Frontal cortex (tissue), 4 donors: ENCODE results near the gene RAB7B. TPM values are rescaled to one million over a fixed set of nuclear protein-coding genes. Genes with fewer than 3 reads are reported as not detected.
"Not testable (repeated sequence)": the region's sequence is repeated elsewhere in the genome, so short reads cannot be mapped to it uniquely, and the experiment has no call there.

Experiments used
- DNase-seq, 2 donors: peaks; one replicate each; pipeline ENCODE4 v3.0.0; 2012; ENCODE audit warnings: low spot score in 2 of 2
- FAIRE-seq: peaks from 2 replicates; lab custom pipeline; 2012; peaks lifted over from hg19 to GRCh38; lab: Jason Lieb, UNC
- total RNA-seq: library from RNA; depleted of rRNA; stranded (reverse); fragments of >200 nt; gene quantifications from one replicate; pipeline ENCODE4 v1.2.3, GENCODE V29; 2014
- donor health status: control.
- donor health status: control.
- donor health status: control.

The RAB7B gene
- total RNA-seq: under 0.01 TPM

- peak in 1 of 2 donors; percentile 34 for DNase-seq
- no peak for FAIRE-seq
These were observed at the start of gene RAB7B for GRCh38 chr1:206002871-206003801. Gene RAB7B (minus strand): TSS chr1:206003395. CDS start chr1:205994135, 9,260 bp downstream.

- FAIRE-seq, DNase-seq: not testable (repeated sequence)
These were observed 49.2 kb upstream of the RAB7B start for GRCh38 chr1:206052231-206052865.

GRCh38 chr1:206050655-206051235 lies 47.5 kb upstream of the RAB7B start:
- FAIRE-seq: no peak
- DNase-seq: no peak

GRCh38 chr1:206049919-206050600 lies 46.9 kb upstream of the RAB7B start:
- DNase-seq: no peak
- FAIRE-seq: no peak

- no peak for DNase-seq
- FAIRE-seq: no peak
These were observed 46.1 kb upstream of the RAB7B start for GRCh38 chr1:206049293-206049692.

- DNase-seq (no peak), FAIRE-seq (no peak)
These were observed 45.4 kb upstream of the RAB7B start for GRCh38 chr1:206048582-206048981.

GRCh38 chr1:206047271-206047670 lies 44.1 kb upstream of the RAB7B start:
- FAIRE-seq (no peak), DNase-seq (no peak)

- FAIRE-seq (no peak), DNase-seq (no peak)
These were observed 38.4 kb upstream of the RAB7B start for GRCh38 chr1:206041640-206042039.

GRCh38 chr1:206040328-206040727 lies 37.1 kb upstream of the RAB7B start:
- DNase-seq (no peak), FAIRE-seq (no peak)

- FAIRE-seq (no peak), DNase-seq (no peak)
These were observed 36.1 kb upstream of the RAB7B start for GRCh38 chr1:206039046-206039973.

- no peak for FAIRE-seq
These were observed 34.4 kb upstream of the RAB7B start for GRCh38 chr1:206037581-206037980.

GRCh38 chr1:206036663-206037455 lies 33.7 kb upstream of the RAB7B start:
- no peak for FAIRE-seq
- no peak for DNase-seq

More at GRCh38 chr1:206037581-206037980, 34.4 kb upstream of the RAB7B start:
- DNase-seq: no peak

GRCh38 chr1:206035027-206035426 lies 31.8 kb upstream of the RAB7B start:
- FAIRE-seq (no peak), DNase-seq (no peak)

GRCh38 chr1:206032380-206033140 lies 29.4 kb upstream of the RAB7B start:
- DNase-seq (no peak), FAIRE-seq (no peak)

GRCh38 chr1:206030714-206031113 lies 27.5 kb upstream of the RAB7B start:
- DNase-seq (peak in 1 of 2 donors; percentile 38), FAIRE-seq (no peak)

- FAIRE-seq (no peak), DNase-seq (no peak)
These were observed 27.0 kb upstream of the RAB7B start for GRCh38 chr1:206030191-206030590.

GRCh38 chr1:206029484-206029883 lies 26.3 kb upstream of the RAB7B start:
- no peak for FAIRE-seq
- DNase-seq: no peak
